ENCODE measurements around the gene DUSP6. TPM values are rescaled to one million over a fixed set of nuclear protein-coding genes. Genes with fewer than 3 reads are reported as not detected.

DUSP6 gene
- total and polyA plus RNA-seq, 2 of the 13 experiments (the other 11 are each of a cell fraction or from before 2014, with no cell fraction given) = 40.9 to 161 TPM

DNA sequence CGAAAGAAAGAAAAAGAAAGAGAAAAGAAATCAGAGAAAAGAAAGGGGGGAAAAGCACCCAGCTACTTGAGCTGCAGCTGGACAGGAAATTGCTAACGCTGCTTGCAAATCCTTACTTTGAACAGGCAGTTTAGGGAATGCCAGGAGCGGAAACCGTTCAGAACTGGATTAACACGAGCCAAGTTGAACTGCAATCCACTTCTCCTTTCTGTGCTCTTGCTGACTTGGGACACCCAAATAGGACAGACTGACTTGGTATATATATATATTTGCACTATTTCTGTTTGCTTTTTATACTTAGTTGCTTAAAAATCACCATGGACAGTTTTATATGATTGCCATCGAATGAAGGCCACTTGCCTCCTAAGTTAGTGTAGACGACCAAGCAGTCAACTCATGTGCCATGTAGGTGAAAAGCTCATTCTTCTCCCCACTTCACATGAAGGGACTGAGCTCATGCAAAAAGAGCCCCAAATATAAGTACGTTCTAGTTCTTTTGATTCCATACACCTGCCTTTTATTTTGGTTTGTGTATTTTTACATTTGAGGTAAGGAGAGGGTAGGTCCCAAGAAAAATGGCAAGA lies 5.5 kb downstream of the DUSP6 start (continued):
- TF ChIP-seq, protein P1, sequence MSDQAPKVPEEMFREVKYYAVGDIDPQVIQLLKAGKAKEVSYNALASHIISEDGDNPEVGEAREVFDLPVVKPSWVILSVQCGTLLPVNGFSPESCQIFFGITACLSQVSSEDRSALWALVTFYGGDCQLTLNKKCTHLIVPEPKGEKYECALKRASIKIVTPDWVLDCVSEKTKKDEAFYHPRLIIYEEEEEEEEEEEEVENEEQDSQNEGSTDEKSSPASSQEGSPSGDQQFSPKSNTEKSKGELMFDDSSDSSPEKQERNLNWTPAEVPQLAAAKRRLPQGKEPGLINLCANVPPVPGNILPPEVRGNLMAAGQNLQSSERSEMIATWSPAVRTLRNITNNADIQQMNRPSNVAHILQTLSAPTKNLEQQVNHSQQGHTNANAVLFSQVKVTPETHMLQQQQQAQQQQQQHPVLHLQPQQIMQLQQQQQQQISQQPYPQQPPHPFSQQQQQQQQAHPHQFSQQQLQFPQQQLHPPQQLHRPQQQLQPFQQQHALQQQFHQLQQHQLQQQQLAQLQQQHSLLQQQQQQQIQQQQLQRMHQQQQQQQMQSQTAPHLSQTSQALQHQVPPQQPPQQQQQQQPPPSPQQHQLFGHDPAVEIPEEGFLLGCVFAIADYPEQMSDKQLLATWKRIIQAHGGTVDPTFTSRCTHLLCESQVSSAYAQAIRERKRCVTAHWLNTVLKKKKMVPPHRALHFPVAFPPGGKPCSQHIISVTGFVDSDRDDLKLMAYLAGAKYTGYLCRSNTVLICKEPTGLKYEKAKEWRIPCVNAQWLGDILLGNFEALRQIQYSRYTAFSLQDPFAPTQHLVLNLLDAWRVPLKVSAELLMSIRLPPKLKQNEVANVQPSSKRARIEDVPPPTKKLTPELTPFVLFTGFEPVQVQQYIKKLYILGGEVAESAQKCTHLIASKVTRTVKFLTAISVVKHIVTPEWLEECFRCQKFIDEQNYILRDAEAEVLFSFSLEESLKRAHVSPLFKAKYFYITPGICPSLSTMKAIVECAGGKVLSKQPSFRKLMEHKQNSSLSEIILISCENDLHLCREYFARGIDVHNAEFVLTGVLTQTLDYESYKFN (CRISPR knock-in tag; conservative IDR thresholded peaks at IDR 0.05) = no peak
- TF ChIP-seq MIXL1 (CRISPR knock-in tag; IDR thresholded peaks at IDR 0.05) (no peak), ZBTB42 (CRISPR knock-in tag; IDR thresholded peaks at IDR 0.05) (no peak), SOX6 (IDR thresholded peaks at IDR 0.05) (no peak), SOX6 (CRISPR knock-in tag; IDR thresholded peaks at IDR 0.05) (0 out of 2 replicates have a peak, but pooled peaks have one; percentile 27), ZBTB7B (CRISPR knock-in tag; IDR thresholded peaks at IDR 0.05) (no peak), GATAD2A (CRISPR knock-in tag; IDR thresholded peaks at IDR 0.05) (no peak), HNF4G (IDR thresholded peaks at IDR 0.05; ENCODE audit: borderline replicate concordance, low read depth, low read length) (no peak), HNF4G (CRISPR knock-in tag; IDR thresholded peaks at IDR 0.05; ENCODE audit: borderline replicate concordance, low read depth) (no peak), TBX2 (CRISPR knock-in tag; IDR thresholded peaks at IDR 0.05; ENCODE audit: borderline replicate concordance) (0 out of 2 replicates have a peak, but pooled peaks have one; percentile 21), ZNF160 (CRISPR knock-in tag; IDR thresholded peaks at IDR 0.05) (no peak)
- TF ChIP-seq, protein P2, sequence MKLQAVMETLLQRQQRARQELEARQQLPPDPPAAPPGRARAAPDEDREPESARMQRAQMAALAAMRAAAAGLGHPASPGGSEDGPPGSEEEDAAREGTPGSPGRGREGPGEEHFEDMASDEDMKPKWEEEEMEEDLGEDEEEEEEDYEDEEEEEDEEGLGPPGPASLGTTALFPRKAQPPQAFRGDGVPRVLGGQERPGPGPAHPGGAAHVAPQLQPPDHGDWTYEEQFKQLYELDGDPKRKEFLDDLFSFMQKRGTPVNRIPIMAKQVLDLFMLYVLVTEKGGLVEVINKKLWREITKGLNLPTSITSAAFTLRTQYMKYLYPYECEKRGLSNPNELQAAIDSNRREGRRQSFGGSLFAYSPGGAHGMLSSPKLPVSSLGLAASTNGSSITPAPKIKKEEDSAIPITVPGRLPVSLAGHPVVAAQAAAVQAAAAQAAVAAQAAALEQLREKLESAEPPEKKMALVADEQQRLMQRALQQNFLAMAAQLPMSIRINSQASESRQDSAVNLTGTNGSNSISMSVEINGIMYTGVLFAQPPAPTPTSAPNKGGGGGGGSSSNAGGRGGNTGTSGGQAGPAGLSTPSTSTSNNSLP (IDR thresholded peaks at IDR 0.05; ENCODE audit: low read depth, low read length) = no peak
- TF ChIP-seq, protein P3, sequence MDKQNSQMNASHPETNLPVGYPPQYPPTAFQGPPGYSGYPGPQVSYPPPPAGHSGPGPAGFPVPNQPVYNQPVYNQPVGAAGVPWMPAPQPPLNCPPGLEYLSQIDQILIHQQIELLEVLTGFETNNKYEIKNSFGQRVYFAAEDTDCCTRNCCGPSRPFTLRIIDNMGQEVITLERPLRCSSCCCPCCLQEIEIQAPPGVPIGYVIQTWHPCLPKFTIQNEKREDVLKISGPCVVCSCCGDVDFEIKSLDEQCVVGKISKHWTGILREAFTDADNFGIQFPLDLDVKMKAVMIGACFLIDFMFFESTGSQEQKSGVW (CRISPR knock-in tag; IDR thresholded peaks at IDR 0.05; ENCODE audit: borderline replicate concordance) = no peak
- TF ChIP-seq, protein P4, sequence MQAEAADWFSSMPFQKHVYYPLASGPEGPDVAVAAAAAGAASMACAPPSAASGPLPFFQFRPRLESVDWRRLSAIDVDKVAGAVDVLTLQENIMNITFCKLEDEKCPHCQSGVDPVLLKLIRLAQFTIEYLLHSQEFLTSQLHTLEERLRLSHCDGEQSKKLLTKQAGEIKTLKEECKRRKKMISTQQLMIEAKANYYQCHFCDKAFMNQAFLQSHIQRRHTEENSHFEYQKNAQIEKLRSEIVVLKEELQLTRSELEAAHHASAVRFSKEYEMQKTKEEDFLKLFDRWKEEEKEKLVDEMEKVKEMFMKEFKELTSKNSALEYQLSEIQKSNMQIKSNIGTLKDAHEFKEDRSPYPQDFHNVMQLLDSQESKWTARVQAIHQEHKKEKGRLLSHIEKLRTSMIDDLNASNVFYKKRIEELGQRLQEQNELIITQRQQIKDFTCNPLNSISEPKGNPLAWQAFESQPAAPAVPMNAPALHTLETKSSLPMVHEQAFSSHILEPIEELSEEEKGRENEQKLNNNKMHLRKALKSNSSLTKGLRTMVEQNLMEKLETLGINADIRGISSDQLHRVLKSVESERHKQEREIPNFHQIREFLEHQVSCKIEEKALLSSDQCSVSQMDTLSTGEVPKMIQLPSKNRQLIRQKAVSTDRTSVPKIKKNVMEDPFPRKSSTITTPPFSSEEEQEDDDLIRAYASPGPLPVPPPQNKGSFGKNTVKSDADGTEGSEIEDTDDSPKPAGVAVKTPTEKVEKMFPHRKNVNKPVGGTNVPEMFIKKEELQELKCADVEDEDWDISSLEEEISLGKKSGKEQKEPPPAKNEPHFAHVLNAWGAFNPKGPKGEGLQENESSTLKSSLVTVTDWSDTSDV (CRISPR knock-in tag; IDR thresholded peaks at IDR 0.05) = no peak
